GM12878 (cell line): ENCODE results near the gene HPCA. TPM values are rescaled to one million over a fixed set of nuclear protein-coding genes. Genes with fewer than 3 reads are reported as not detected.

ENCODE experiments used
- ATAC-seq: fragments of 200-7000 bp; cut with Tn5 transposase; 3 replicates; pipeline ENCODE4 v1.9.1; 2020; ENCODE audit warnings: mild to moderate bottlenecking, moderate library complexity
- BruUV-seq: library from RNA; stranded (reverse); fragments of 400-500 nt; replicated peaks from 2 replicates; lab custom pipeline; 2021; lab: Mats Ljungman, UMichigan
- CTCF ChIA-PET: fragments of 300-600 bp; sonication (Branson Sonifier 250); formaldehyde crosslinking; extraction: SDS; loops from one replicate; lab custom pipeline; 2021; ENCODE audit warnings: inconsistent platforms; lab: Yijun Ruan, JAX
- POLR2A ChIA-PET: fragments of 350-600 bp; formaldehyde crosslinking; extraction: SDS; loops from one replicate; lab custom pipeline; 2021; ENCODE audit warnings: inconsistent platforms; lab: Charles Lee
- RAD21 ChIA-PET: fragments of 300-600 bp; sonication (Branson Sonifier 250); formaldehyde crosslinking; loops from one replicate; lab custom pipeline; 2023; ENCODE audit warnings: antibody characterized with exemption; ENCODE audit not compliant: unreplicated experiment; lab: Charles Lee
- SMC1A ChIA-PET: fragments of 300-600 bp; sonication (Branson Sonifier 250); formaldehyde crosslinking; loops from one replicate; lab custom pipeline; 2023; ENCODE audit not compliant: unreplicated experiment, uncharacterized antibody; lab: Charles Lee
- DNase-seq: peaks from one replicate; pipeline ENCODE4 v3.0.0-alpha.2; 2011; ENCODE audit warnings: low read depth, low spot score
- FAIRE-seq: peaks from 3 replicates; lab custom pipeline; 2011; peaks lifted over from hg19 to GRCh38; lab: Jason Lieb, UNC
- H2AFZ ChIP-seq: 2 replicates; pipeline ENCODE4 v1.6.0; 2011; ENCODE audit warnings: low read depth, low read length, control low read depth; ENCODE audit not compliant: control insufficient read depth
- H3K27ac ChIP-seq: 2 replicates; pipeline ENCODE4 v1.5.1; 2011; ENCODE audit warnings: control low read depth; ENCODE audit not compliant: control insufficient read depth, insufficient read depth
- H3K27me3 ChIP-seq, 2 experiments: replicated peaks in 1 of 2; 2 replicates each; pipeline versions ENCODE4 v1.6.0 to v1.6.1; 2011; ENCODE audit warnings: low read length in 1 of 2; ENCODE audit not compliant: control insufficient read depth in 2 of 2, insufficient read depth in 2 of 2
- H3K36me3 ChIP-seq, 2 experiments: 2 replicates each; pipeline ENCODE4 v1.5.1; 2011; ENCODE audit warnings: low read length in 1 of 2; ENCODE audit not compliant: control insufficient read depth in 2 of 2, insufficient read depth in 2 of 2
- H3K4me1 ChIP-seq: 2 replicates; pipeline ENCODE4 v1.6.1; 2011; ENCODE audit warnings: mild to moderate bottlenecking, low read length, moderate library complexity, mixed read lengths; ENCODE audit not compliant: control insufficient read depth, insufficient read depth
- H3K4me2 ChIP-seq: 2 replicates; pipeline ENCODE4 v1.6.0; 2011; ENCODE audit warnings: control low read depth; ENCODE audit not compliant: control insufficient read depth, insufficient read depth
- H3K4me3 ChIP-seq: fragments of 200-600 bp; sonication (generic); 2 replicates; pipeline ENCODE4 v1.5.1; 2016
- H3K79me2 ChIP-seq: 2 replicates; pipeline ENCODE4 v1.6.0; 2011; ENCODE audit warnings: low read length; ENCODE audit not compliant: control insufficient read depth, insufficient read depth
- H3K9ac ChIP-seq: 2 replicates; pipeline ENCODE4 v1.8.0; 2011; ENCODE audit warnings: low read length, control low read depth, mixed read lengths; ENCODE audit not compliant: control insufficient read depth, insufficient read depth
- H3K9me3 ChIP-seq: replicated peaks from 3 replicates; pipeline ENCODE4 v1.5.1; 2011; ENCODE audit warnings: mild to moderate bottlenecking, low read length; ENCODE audit not compliant: control insufficient read depth, insufficient read depth
- H4K20me1 ChIP-seq: 2 replicates; pipeline ENCODE4 v1.6.0; 2011; ENCODE audit not compliant: control insufficient read depth, insufficient read depth
- BCL11A ChIP-seq: IDR thresholded peaks from 2 replicates; pipeline ENCODE4 v1.6.1; 2011; ENCODE audit warnings: low read depth, low read length
- ZBED1 ChIP-seq: IDR thresholded peaks from 2 replicates; pipeline ENCODE4 v1.6.1; 2016; ENCODE audit warnings: borderline replicate concordance
- ZZZ3 ChIP-seq: IDR thresholded peaks from 2 replicates; pipeline ENCODE4 v1.6.1; 2011; ENCODE audit warnings: low read depth; ENCODE audit not compliant: control insufficient read depth, insufficient read length
- WGBS: methylation state at CpG from one replicate; pipeline ENCODE4 v1.1.6; 2016; ENCODE audit warnings: low lambda C conversion rate; ENCODE audit not compliant: insufficient replicate concordance, insufficient coverage; ENCODE audit errors: missing lambda C conversion rate; 5-methylcytosine and 5-hydroxymethylcytosine counted together
- in situ Hi-C: fragments of 300-500 bp; cut with MboI; formaldehyde crosslinking; loops from 9 replicates; pipeline ENCODE4 v1.14.3; 2018; ENCODE audit warnings: mixed read lengths
- intact Hi-C: fragments of 100-400 bp; cut with micrococcal nuclease; formaldehyde crosslinking; loops from one replicate; pipeline ENCODE4 v1.14.2; 2022; ENCODE audit not compliant: unreplicated experiment
- polyA plus RNA-seq, 11 experiments: library from polyadenylated mRNA; depleted of rRNA in 4 of 11; unstranded in 6 of 11; stranded (reverse) in 5 of 11; fragments of >200 nt; fragmentation: Nextera tagmentation in 4 of 11; fragmentation: Illumina TruSeq in 1 of 11; extraction: Ambion mirVana in 4 of 11; extraction: Trizol in 1 of 11; gene quantifications; 1 replicate in 1 of 11; 2 replicates in 10 of 11; pipeline versions ENCODE4 v1.2.1 to v1.2.3, GENCODE V29; 2011 to 2016; ENCODE audit warnings: inconsistent platforms in 2 of 11, missing spikeins in 2 of 11, low read depth in 1 of 11
- total RNA-seq, 4 experiments: library from RNA; depleted of rRNA in 3 of 4; stranded (reverse); fragments of >200 nt in 3 of 4; fragmentation: Illumina TruSeq in 1 of 4; extraction: Trizol in 1 of 4; gene quantifications; 2 replicates each; pipeline versions ENCODE4 v1.2.1 to v1.2.3, GENCODE V29; 2013 to 2021
- TF ChIP-seq, protein P1 (sequence below): IDR thresholded peaks from 2 replicates; pipeline ENCODE4 v1.6.1; 2012; ENCODE audit warnings: mild to moderate bottlenecking, low read depth, low read length
- TF ChIP-seq, protein P2 (sequence below): fragments of 450-650 bp; IDR thresholded peaks from 2 replicates; pipeline ENCODE4 v1.6.1; 2017; ENCODE audit warnings: mild to moderate bottlenecking, low read depth, inconsistent platforms; ENCODE audit not compliant: poor library complexity, severe bottlenecking
- TF ChIP-seq, protein P3 (sequence below), 3 experiments: IDR thresholded peaks in 2 of 3; conservative IDR thresholded peaks in 1 of 3; 2 replicates each; pipeline ENCODE4 v1.5.1; 2011; ENCODE audit warnings: low read depth in 3 of 3, low read length in 3 of 3, mild to moderate bottlenecking in 3 of 3, control low read depth in 2 of 3, moderate library complexity in 2 of 3, inconsistent platforms in 1 of 3, mixed read lengths in 1 of 3; ENCODE audit not compliant: control insufficient read depth in 2 of 3, insufficient read depth in 1 of 3; ENCODE audit errors: extremely low read depth in 1 of 3
- TF ChIP-seq, protein P4 (sequence below): IDR thresholded peaks from 2 replicates; pipeline ENCODE4 v1.6.1; 2012; ENCODE audit warnings: improper control_type of control experiment, low read depth, low read length; ENCODE audit not compliant: insufficient replicate concordance

HPCA gene
- total and polyA plus RNA-seq, 10 of the 15 experiments (the other 5 are each of a cell fraction or from before 2014, with no cell fraction given) = 0.11 TPM; not detected in 9

DNA sequence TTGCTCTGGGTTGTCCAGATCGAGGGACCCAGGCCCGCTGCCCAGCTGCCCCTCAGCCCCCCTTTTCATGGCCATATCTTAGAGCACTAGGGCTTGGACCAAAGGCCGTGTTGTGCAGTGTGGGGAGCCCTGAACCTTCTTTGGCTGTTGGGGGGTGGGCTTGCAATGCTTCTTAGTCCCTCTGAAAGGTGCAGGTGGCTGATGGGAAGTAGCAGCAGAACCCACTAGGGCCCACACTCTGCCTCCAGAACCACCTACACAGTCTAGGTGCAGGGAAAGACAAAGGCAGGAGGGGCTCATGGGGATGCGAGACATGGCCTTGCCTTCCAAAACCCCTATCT, 2.3 kb upstream of the HPCA start (continued):
- TF ChIP-seq, protein P1, sequence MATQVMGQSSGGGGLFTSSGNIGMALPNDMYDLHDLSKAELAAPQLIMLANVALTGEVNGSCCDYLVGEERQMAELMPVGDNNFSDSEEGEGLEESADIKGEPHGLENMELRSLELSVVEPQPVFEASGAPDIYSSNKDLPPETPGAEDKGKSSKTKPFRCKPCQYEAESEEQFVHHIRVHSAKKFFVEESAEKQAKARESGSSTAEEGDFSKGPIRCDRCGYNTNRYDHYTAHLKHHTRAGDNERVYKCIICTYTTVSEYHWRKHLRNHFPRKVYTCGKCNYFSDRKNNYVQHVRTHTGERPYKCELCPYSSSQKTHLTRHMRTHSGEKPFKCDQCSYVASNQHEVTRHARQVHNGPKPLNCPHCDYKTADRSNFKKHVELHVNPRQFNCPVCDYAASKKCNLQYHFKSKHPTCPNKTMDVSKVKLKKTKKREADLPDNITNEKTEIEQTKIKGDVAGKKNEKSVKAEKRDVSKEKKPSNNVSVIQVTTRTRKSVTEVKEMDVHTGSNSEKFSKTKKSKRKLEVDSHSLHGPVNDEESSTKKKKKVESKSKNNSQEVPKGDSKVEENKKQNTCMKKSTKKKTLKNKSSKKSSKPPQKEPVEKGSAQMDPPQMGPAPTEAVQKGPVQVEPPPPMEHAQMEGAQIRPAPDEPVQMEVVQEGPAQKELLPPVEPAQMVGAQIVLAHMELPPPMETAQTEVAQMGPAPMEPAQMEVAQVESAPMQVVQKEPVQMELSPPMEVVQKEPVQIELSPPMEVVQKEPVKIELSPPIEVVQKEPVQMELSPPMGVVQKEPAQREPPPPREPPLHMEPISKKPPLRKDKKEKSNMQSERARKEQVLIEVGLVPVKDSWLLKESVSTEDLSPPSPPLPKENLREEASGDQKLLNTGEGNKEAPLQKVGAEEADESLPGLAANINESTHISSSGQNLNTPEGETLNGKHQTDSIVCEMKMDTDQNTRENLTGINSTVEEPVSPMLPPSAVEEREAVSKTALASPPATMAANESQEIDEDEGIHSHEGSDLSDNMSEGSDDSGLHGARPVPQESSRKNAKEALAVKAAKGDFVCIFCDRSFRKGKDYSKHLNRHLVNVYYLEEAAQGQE = no peak
- TF ChIP-seq ZBED1 = no peak
- TF ChIP-seq, all 136 proteins: peak for 0

DNA sequence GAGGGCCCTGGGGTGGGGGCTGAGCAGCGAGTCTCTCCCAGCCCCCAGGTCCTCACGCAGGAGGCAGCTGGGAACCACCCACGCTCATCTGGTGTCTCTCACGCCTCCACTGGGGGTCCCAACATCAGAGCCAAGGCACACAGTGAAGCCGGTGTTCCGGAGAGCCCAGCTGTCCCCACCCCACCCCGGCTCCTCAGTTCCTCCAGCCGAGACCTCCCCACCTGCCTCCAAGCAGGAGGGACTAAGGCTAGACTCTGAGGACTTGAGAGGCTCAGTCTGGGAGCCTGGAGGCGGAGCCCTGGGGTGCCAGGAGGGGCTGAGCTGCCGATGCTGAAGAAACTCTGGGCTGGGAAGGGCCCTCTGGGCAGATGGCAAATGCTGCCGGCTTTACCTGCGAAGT, 1.6 kb upstream of the HPCA start:
- H3K9me3 ChIP-seq = no peaks in the 10 kb centered on the region
- in situ Hi-C loops = no loop called here
- CTCF ChIA-PET = no interaction called here
- POLR2A ChIA-PET = no interaction called here
- RAD21 ChIA-PET = no interaction called here
- H3K79me2 ChIP-seq = no peaks in the 10 kb centered on the region
- ATAC-seq (peak; percentile 20; the same call in 1 of the 3 replicates), DNase-seq (no peak), FAIRE-seq (no peak)
- peaks cover 3 to 6% of the 10 kb centered on the region in 2 experiments; a peak in 3 of 4 replicates for H3K27me3 ChIP-seq
- no peak overlapping the region for H3K4me3 ChIP-seq
- H3K27ac ChIP-seq = no peak overlapping the region
- no peak overlapping the region for H3K4me2 ChIP-seq
- intact Hi-C loops = no loop called here
- H2AFZ ChIP-seq = no peak overlapping the region
- BruUV-seq = no TSS peak
- 19% methylated on average over 11 of the region's 12 CpGs for WGBS
- SMC1A ChIA-PET = no interaction called here
- no peaks in the 10 kb centered on the region for H3K36me3 ChIP-seq
- no peak overlapping the region for H3K9ac ChIP-seq
- no peaks in the 10 kb centered on the region for H3K4me1 ChIP-seq
- no peaks in the 10 kb centered on the region for H4K20me1 ChIP-seq
- TF ChIP-seq BCL11A = no peak
- TF ChIP-seq, protein P2, sequence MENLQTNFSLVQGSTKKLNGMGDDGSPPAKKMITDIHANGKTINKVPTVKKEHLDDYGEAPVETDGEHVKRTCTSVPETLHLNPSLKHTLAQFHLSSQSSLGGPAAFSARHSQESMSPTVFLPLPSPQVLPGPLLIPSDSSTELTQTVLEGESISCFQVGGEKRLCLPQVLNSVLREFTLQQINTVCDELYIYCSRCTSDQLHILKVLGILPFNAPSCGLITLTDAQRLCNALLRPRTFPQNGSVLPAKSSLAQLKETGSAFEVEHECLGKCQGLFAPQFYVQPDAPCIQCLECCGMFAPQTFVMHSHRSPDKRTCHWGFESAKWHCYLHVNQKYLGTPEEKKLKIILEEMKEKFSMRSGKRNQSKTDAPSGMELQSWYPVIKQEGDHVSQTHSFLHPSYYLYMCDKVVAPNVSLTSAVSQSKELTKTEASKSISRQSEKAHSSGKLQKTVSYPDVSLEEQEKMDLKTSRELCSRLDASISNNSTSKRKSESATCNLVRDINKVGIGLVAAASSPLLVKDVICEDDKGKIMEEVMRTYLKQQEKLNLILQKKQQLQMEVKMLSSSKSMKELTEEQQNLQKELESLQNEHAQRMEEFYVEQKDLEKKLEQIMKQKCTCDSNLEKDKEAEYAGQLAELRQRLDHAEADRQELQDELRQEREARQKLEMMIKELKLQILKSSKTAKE = no peak
- TF ChIP-seq, protein P3, sequence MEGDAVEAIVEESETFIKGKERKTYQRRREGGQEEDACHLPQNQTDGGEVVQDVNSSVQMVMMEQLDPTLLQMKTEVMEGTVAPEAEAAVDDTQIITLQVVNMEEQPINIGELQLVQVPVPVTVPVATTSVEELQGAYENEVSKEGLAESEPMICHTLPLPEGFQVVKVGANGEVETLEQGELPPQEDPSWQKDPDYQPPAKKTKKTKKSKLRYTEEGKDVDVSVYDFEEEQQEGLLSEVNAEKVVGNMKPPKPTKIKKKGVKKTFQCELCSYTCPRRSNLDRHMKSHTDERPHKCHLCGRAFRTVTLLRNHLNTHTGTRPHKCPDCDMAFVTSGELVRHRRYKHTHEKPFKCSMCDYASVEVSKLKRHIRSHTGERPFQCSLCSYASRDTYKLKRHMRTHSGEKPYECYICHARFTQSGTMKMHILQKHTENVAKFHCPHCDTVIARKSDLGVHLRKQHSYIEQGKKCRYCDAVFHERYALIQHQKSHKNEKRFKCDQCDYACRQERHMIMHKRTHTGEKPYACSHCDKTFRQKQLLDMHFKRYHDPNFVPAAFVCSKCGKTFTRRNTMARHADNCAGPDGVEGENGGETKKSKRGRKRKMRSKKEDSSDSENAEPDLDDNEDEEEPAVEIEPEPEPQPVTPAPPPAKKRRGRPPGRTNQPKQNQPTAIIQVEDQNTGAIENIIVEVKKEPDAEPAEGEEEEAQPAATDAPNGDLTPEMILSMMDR (IDR thresholded peaks at IDR 0.05 in 2 of 3, conservative IDR thresholded peaks at IDR 0.05 in 1 of 3; ENCODE audit: control insufficient read depth in 2 of 3, extremely low read depth in 1 of 3, insufficient read depth in 1 of 3, low read depth in 3 of 3, low read length in 3 of 3) = no peak
- TF ChIP-seq, protein P4, sequence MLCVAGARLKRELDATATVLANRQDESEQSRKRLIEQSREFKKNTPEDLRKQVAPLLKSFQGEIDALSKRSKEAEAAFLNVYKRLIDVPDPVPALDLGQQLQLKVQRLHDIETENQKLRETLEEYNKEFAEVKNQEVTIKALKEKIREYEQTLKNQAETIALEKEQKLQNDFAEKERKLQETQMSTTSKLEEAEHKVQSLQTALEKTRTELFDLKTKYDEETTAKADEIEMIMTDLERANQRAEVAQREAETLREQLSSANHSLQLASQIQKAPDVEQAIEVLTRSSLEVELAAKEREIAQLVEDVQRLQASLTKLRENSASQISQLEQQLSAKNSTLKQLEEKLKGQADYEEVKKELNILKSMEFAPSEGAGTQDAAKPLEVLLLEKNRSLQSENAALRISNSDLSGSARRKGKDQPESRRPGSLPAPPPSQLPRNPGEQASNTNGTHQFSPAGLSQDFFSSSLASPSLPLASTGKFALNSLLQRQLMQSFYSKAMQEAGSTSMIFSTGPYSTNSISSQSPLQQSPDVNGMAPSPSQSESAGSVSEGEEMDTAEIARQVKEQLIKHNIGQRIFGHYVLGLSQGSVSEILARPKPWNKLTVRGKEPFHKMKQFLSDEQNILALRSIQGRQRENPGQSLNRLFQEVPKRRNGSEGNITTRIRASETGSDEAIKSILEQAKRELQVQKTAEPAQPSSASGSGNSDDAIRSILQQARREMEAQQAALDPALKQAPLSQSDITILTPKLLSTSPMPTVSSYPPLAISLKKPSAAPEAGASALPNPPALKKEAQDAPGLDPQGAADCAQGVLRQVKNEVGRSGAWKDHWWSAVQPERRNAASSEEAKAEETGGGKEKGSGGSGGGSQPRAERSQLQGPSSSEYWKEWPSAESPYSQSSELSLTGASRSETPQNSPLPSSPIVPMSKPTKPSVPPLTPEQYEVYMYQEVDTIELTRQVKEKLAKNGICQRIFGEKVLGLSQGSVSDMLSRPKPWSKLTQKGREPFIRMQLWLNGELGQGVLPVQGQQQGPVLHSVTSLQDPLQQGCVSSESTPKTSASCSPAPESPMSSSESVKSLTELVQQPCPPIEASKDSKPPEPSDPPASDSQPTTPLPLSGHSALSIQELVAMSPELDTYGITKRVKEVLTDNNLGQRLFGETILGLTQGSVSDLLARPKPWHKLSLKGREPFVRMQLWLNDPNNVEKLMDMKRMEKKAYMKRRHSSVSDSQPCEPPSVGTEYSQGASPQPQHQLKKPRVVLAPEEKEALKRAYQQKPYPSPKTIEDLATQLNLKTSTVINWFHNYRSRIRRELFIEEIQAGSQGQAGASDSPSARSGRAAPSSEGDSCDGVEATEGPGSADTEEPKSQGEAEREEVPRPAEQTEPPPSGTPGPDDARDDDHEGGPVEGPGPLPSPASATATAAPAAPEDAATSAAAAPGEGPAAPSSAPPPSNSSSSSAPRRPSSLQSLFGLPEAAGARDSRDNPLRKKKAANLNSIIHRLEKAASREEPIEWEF = no peak
- no peak for TF ChIP-seq ZZZ3
